ENCODE data around the gene NAA15. TPM values are rescaled to one million over a fixed set of nuclear protein-coding genes. Genes with fewer than 3 reads are reported as not detected.

NAA15 gene
- total and polyA plus RNA-seq, 2 of the 8 experiments (the other 6 are each of a cell fraction or from before 2014, with no cell fraction given) = 9.7 to 124 TPM

DNA sequence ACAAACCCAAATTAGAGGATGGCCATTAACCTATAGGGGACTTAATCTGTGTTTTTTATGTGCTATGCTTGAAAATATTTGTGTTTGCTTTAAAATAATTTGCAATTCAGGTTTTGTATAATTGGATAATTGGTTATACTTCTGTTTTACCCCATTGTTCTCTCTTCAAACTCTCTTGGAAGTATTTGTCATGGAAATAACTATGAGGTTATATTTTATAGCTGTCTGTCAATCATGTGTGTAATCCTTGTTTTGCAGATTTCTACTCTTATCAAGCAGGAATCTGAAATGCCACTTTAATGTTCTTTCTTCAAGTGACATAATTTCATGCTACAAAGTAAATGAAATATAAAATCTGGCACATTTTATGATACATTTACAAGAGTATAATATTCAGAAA lies 16.3 kb downstream of the NAA15 start:
- Histone ChIP-seq H3K4ac (replicated peaks; ENCODE audit: insufficient read length, low read depth, low read length) (no peak overlapping the region), H4K91ac (replicated peaks; ENCODE audit: insufficient read length, low read length) (no peak overlapping the region), H3K27me3 (replicated peaks in 1 of 4; ENCODE audit: control insufficient read depth in 3 of 4, extremely low read depth in 1 of 4, insufficient read depth in 3 of 4, low read length in 3 of 4) (no peaks in the 10 kb centered on the region), H2BK15ac (ENCODE audit: low read length) (no peak overlapping the region), H2BK12ac (ENCODE audit: low read depth, low read length) (no peak overlapping the region), H3K14ac (ENCODE audit: insufficient read length) (no peak overlapping the region), H3K27ac (ENCODE audit: low read depth, low read length) (no peak overlapping the region), H3K9ac (replicated peaks in 1 of 4; ENCODE audit: extremely low read depth in 1 of 4, low read depth in 3 of 4, low read length in 3 of 4) (no peak overlapping the region), H4K20me1 (replicated peaks in 1 of 2; ENCODE audit: control insufficient read depth in 1 of 2, insufficient read depth in 2 of 2, low read length in 2 of 2) (peaks cover 9 to 21% of the 10 kb centered on the region in 2 experiments), H2AFZ (ENCODE audit: low read length) (no peak overlapping the region), H2BK5ac (ENCODE audit: low read depth, low read length) (no peak overlapping the region), H4K8ac (ENCODE audit: extremely low read depth, insufficient read depth, low read length) (no peak overlapping the region), H2BK120ac (replicated peaks; ENCODE audit: low read depth, low read length) (no peak overlapping the region), H4K5ac (ENCODE audit: insufficient read length, low read depth, low read length) (no peak overlapping the region), H3K9me3 (ENCODE audit: insufficient read depth in 2 of 2, low read depth in 1 of 2, low read length in 1 of 2) (no peaks in the 10 kb centered on the region), H2BK20ac (ENCODE audit: low read length) (no peak overlapping the region), H3K79me2 (ENCODE audit: control insufficient read depth in 1 of 2, insufficient read depth in 2 of 2, low read length in 2 of 2) (peaks cover 59 to 100% of the 10 kb centered on the region in 2 experiments), H3K56ac (replicated peaks; ENCODE audit: insufficient read length, low read depth, low read length) (no peak overlapping the region), H3K23ac (ENCODE audit: insufficient read length) (no peak overlapping the region), H3K36me3 (ENCODE audit: control insufficient read depth in 2 of 4, insufficient read depth in 4 of 4, low read length in 3 of 4) (no peaks in the 10 kb centered on the region; a peak in 2 of 8 replicates), H3K4me1 (replicated peaks in 1 of 4; ENCODE audit: control insufficient read depth in 3 of 4, insufficient read depth in 4 of 4, low read length in 3 of 4) (peaks cover 5 to 10% (median 5%) of the 10 kb centered on the region in 4 experiments), H3K4me3 (ENCODE audit: extremely low read depth in 1 of 4, insufficient read depth in 2 of 4, low read depth in 3 of 4, low read length in 4 of 4) (no peak overlapping the region), H2AK5ac (ENCODE audit: low read depth, low read length) (no peak overlapping the region), H3K79me1 (ENCODE audit: low read depth, low read length) (no peaks in the 10 kb centered on the region; the same call in 1 of the 2 replicates), H3K4me2 (ENCODE audit: insufficient read depth in 1 of 2, low read depth in 2 of 2, low read length in 2 of 2) (no peak overlapping the region), H3K18ac (ENCODE audit: extremely low read depth, low read length) (no peak overlapping the region), H3K23me2 (ENCODE audit: low read depth, low read length) (no peaks in the 10 kb centered on the region)
- CTCF ChIA-PET (ENCODE audit: partially characterized antibody) = no interaction called here
- POLR2A ChIA-PET (ENCODE audit: partially characterized antibody) = interaction anchor here (0.9 kb wide), 1 partner anchor 17 kb away, joined by 7 read pairs; the partner anchor contains the start of gene NAA15
- no peak for DNase-seq (ENCODE audit: low read depth in 1 of 2, low spot score in 2 of 2)
- no peak for FAIRE-seq
- TF ChIP-seq ZNF274 (IDR thresholded peaks at IDR 0.05; ENCODE audit: borderline replicate concordance, extremely low read depth, low read length) (no peak), BCL11A (IDR thresholded peaks at IDR 0.05; ENCODE audit: low read depth in 2 of 2, low read length in 2 of 2) (no peak), CBX8 (IDR thresholded peaks at IDR 0.05; ENCODE audit: borderline replicate concordance, low read depth, low read length) (no peak), MAFK (IDR thresholded peaks at IDR 0.05; ENCODE audit: low read depth, low read length) (no peak), KDM5A (IDR thresholded peaks at IDR 0.05; ENCODE audit: low read length) (no peak), RFX5 (IDR thresholded peaks at IDR 0.05; ENCODE audit: borderline replicate concordance, low read depth, low read length) (no peak), FOSL1 (IDR thresholded peaks at IDR 0.05; ENCODE audit: insufficient read depth, low read depth, low read length) (no peak), MAX (IDR thresholded peaks at IDR 0.05) (no peak), GTF2F1 (IDR thresholded peaks at IDR 0.05; ENCODE audit: borderline replicate concordance, low read depth, low read length) (no peak)
- TF ChIP-seq, protein P1, sequence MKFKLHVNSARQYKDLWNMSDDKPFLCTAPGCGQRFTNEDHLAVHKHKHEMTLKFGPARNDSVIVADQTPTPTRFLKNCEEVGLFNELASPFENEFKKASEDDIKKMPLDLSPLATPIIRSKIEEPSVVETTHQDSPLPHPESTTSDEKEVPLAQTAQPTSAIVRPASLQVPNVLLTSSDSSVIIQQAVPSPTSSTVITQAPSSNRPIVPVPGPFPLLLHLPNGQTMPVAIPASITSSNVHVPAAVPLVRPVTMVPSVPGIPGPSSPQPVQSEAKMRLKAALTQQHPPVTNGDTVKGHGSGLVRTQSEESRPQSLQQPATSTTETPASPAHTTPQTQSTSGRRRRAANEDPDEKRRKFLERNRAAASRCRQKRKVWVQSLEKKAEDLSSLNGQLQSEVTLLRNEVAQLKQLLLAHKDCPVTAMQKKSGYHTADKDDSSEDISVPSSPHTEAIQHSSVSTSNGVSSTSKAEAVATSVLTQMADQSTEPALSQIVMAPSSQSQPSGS (IDR thresholded peaks at IDR 0.05; ENCODE audit: low read length) = no peak

Data from H1 (cell line).